HepG2 (cell line): Measurements from ENCODE around the gene TBC1D16. TPM values are rescaled to one million over a fixed set of nuclear protein-coding genes. Genes with fewer than 3 reads are reported as not detected.

Experiments used
- CSRNP1 ChIP-seq: sonication (generic); formaldehyde crosslinking; IDR thresholded peaks from 2 replicates; pipeline ENCODE4 v1.8.1; 2023; ENCODE audit warnings: mild to moderate bottlenecking, missing genetic modification reagents
- GZF1 ChIP-seq: sonication (generic); formaldehyde crosslinking; IDR thresholded peaks from 2 replicates; pipeline ENCODE4 v1.5.1; 2020; ENCODE audit warnings: mild to moderate bottlenecking, missing genetic modification reagents
- IRF2 ChIP-seq: IDR thresholded peaks from 2 replicates; pipeline ENCODE4 v1.6.1; 2018; ENCODE audit warnings: missing genetic modification reagents, missing compliant biosample characterization
- KDM4B ChIP-seq: sonication (generic); formaldehyde crosslinking; IDR thresholded peaks from 2 replicates; pipeline ENCODE4 v1.4.0; 2020; ENCODE audit warnings: missing genetic modification reagents
- MAF1 ChIP-seq: sonication (generic); formaldehyde crosslinking; IDR thresholded peaks from 2 replicates; pipeline ENCODE4 v1.5.0; 2020; ENCODE audit warnings: missing genetic modification reagents, borderline replicate concordance
- PATZ1 ChIP-seq: sonication (generic); formaldehyde crosslinking; IDR thresholded peaks from 2 replicates; pipeline ENCODE4 v1.4.0; 2020; ENCODE audit warnings: missing genetic modification reagents
- SMC3 ChIP-seq: IDR thresholded peaks from 2 replicates; pipeline ENCODE4 v1.6.1; 2011; ENCODE audit warnings: low read length, improper control_type of control experiment
- XRCC5 ChIP-seq: fragments of 200-400 bp; formaldehyde crosslinking; optimal IDR thresholded peaks from 2 replicates; pipeline ENCODE3; 2017; ENCODE audit warnings: mild to moderate bottlenecking, low read length
- ZNF224 ChIP-seq: sonication (generic); formaldehyde crosslinking; IDR thresholded peaks from 2 replicates; pipeline ENCODE4 v1.5.0; 2020; ENCODE audit warnings: mild to moderate bottlenecking, missing genetic modification reagents
- ZNF614 ChIP-seq: IDR thresholded peaks from 2 replicates; pipeline ENCODE4 v1.6.1; 2018; ENCODE audit warnings: missing biosample characterization, missing genetic modification reagents, inconsistent platforms, borderline replicate concordance
- polyA plus RNA-seq, 8 experiments: library from polyadenylated mRNA; depleted of rRNA in 3 of 8; stranded (reverse) in 7 of 8; unstranded in 1 of 8; fragments of >200 nt; fragmentation: Illumina TruSeq in 4 of 8; extraction: Trizol in 4 of 8; gene quantifications; 2 replicates each; pipeline versions ENCODE4 v1.2.1 to v1.2.3, GENCODE V29; 2011 to 2016; ENCODE audit warnings: low read depth in 4 of 8, missing spikeins in 1 of 8, mixed read lengths in 1 of 8; ENCODE audit not compliant: insufficient read depth in 1 of 8
- total RNA-seq, 5 experiments: library from RNA; depleted of rRNA; stranded (reverse); fragments of >200 nt; fragmentation: Illumina TruSeq; extraction: Trizol; gene quantifications; 2 replicates each; pipeline ENCODE4 v1.2.3, GENCODE V29; 2016; ENCODE audit warnings: low read depth in 1 of 5
- TF ChIP-seq, protein P1 (sequence below), 2 experiments: sonication (generic) in 1 of 2; formaldehyde crosslinking in 1 of 2; IDR thresholded peaks; 2 replicates each; pipeline versions ENCODE4 v1.4.0 to v1.6.1; 2016 to 2020; ENCODE audit warnings: borderline replicate concordance in 1 of 2, low read depth in 1 of 2, mild to moderate bottlenecking in 1 of 2, missing genetic modification reagents in 1 of 2
- TF ChIP-seq, protein P2 (sequence below): sonication (generic); formaldehyde crosslinking; IDR thresholded peaks from 2 replicates; pipeline ENCODE4 v1.5.0; 2020; ENCODE audit warnings: mild to moderate bottlenecking, missing genetic modification reagents, moderate library complexity
- TF ChIP-seq, protein P3 (sequence below): sonication (generic); formaldehyde crosslinking; IDR thresholded peaks from 2 replicates; pipeline ENCODE4 v1.4.0; 2020; ENCODE audit warnings: missing genetic modification reagents
- TF ChIP-seq, protein P4 (sequence below): IDR thresholded peaks from 2 replicates; pipeline ENCODE4 v1.6.1; 2016; ENCODE audit warnings: low read depth, control low read depth

The TBC1D16 gene
- total and polyA plus RNA-seq, 2 of the 13 experiments (the other 11 are each of a cell fraction or from before 2014, with no cell fraction given) = 14.9 to 24.9 TPM

GRCh38 chr17:80082403-80083135, 46.9 kb upstream of the TBC1D16 start (continued):
- TF ChIP-seq, protein P1, sequence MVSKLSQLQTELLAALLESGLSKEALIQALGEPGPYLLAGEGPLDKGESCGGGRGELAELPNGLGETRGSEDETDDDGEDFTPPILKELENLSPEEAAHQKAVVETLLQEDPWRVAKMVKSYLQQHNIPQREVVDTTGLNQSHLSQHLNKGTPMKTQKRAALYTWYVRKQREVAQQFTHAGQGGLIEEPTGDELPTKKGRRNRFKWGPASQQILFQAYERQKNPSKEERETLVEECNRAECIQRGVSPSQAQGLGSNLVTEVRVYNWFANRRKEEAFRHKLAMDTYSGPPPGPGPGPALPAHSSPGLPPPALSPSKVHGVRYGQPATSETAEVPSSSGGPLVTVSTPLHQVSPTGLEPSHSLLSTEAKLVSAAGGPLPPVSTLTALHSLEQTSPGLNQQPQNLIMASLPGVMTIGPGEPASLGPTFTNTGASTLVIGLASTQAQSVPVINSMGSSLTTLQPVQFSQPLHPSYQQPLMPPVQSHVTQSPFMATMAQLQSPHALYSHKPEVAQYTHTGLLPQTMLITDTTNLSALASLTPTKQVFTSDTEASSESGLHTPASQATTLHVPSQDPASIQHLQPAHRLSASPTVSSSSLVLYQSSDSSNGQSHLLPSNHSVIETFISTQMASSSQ (IDR thresholded peaks at IDR 0.05; ENCODE audit: low read depth) = no peak
- TF ChIP-seq, protein P1 (CRISPR knock-in tag; IDR thresholded peaks at IDR 0.05; ENCODE audit: borderline replicate concordance) = no peak
- TF ChIP-seq CSRNP1 (CRISPR knock-in tag) (peak; percentile 36; the same call in 1 of the 2 replicates), GZF1 (CRISPR knock-in tag) (no peak), MAF1 (CRISPR knock-in tag) (no peak), SMC3 (peak; percentile 70), KDM4B (CRISPR knock-in tag) (0 out of 2 replicates have a peak, but pooled peaks have one; percentile 13), ZNF224 (CRISPR knock-in tag) (no peak), IRF2 (0 out of 2 replicates have a peak, but pooled peaks have one; percentile 11), PATZ1 (peak; percentile 96), ZNF614 (CRISPR knock-in tag) (0 out of 2 replicates have a peak, but pooled peaks have one; percentile 23), XRCC5 (peak; percentile 23)
- TF ChIP-seq, protein P2, sequence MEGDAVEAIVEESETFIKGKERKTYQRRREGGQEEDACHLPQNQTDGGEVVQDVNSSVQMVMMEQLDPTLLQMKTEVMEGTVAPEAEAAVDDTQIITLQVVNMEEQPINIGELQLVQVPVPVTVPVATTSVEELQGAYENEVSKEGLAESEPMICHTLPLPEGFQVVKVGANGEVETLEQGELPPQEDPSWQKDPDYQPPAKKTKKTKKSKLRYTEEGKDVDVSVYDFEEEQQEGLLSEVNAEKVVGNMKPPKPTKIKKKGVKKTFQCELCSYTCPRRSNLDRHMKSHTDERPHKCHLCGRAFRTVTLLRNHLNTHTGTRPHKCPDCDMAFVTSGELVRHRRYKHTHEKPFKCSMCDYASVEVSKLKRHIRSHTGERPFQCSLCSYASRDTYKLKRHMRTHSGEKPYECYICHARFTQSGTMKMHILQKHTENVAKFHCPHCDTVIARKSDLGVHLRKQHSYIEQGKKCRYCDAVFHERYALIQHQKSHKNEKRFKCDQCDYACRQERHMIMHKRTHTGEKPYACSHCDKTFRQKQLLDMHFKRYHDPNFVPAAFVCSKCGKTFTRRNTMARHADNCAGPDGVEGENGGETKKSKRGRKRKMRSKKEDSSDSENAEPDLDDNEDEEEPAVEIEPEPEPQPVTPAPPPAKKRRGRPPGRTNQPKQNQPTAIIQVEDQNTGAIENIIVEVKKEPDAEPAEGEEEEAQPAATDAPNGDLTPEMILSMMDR = peak; percentile 89
- TF ChIP-seq, protein P3, sequence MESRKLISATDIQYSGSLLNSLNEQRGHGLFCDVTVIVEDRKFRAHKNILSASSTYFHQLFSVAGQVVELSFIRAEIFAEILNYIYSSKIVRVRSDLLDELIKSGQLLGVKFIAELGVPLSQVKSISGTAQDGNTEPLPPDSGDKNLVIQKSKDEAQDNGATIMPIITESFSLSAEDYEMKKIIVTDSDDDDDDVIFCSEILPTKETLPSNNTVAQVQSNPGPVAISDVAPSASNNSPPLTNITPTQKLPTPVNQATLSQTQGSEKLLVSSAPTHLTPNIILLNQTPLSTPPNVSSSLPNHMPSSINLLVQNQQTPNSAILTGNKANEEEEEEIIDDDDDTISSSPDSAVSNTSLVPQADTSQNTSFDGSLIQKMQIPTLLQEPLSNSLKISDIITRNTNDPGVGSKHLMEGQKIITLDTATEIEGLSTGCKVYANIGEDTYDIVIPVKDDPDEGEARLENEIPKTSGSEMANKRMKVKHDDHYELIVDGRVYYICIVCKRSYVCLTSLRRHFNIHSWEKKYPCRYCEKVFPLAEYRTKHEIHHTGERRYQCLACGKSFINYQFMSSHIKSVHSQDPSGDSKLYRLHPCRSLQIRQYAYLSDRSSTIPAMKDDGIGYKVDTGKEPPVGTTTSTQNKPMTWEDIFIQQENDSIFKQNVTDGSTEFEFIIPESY (CRISPR knock-in tag) = 0 out of 2 replicates have a peak, but pooled peaks have one; percentile 39
- TF ChIP-seq, protein P4, sequence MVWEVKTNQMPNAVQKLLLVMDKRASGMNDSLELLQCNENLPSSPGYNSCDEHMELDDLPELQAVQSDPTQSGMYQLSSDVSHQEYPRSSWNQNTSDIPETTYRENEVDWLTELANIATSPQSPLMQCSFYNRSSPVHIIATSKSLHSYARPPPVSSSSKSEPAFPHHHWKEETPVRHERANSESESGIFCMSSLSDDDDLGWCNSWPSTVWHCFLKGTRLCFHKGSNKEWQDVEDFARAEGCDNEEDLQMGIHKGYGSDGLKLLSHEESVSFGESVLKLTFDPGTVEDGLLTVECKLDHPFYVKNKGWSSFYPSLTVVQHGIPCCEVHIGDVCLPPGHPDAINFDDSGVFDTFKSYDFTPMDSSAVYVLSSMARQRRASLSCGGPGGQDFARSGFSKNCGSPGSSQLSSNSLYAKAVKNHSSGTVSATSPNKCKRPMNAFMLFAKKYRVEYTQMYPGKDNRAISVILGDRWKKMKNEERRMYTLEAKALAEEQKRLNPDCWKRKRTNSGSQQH (CRISPR knock-in tag) = no peak
